Activated gamma-delta T cell treated with Interleukin-2 at 50 U/mL for 16 hours (primary cell): ENCODE measurements around the gene SERPINF2.
"Not testable (repeated sequence)": the region's sequence is repeated elsewhere in the genome, so short reads cannot be mapped to it uniquely, and the experiment has no call there.

ENCODE experiments used
- DNase-seq: peaks from one replicate; pipeline ENCODE4 v3.0.0-alpha.2; 2020

SERPINF2 gene

GRCh38 chr17:1716912-1717695 is 25.6 kb upstream of the SERPINF2 start:
- peak; percentile 76 for DNase-seq

GRCh38 chr17:1718362-1719165 is 24.1 kb upstream of the SERPINF2 start:
- no peak for DNase-seq

GRCh38 chr17:1720856-1721386 is 21.8 kb upstream of the SERPINF2 start:
- peak; percentile 67 for DNase-seq

- not testable (repeated sequence) for DNase-seq
Measured at GRCh38 chr17:1722022-1722421, 20.6 kb upstream of the SERPINF2 start.

GRCh38 chr17:1724351-1724868 is 18.3 kb upstream of the SERPINF2 start, which contains the start of gene WDR81:
Gene WDR81 (plus strand): TSS chr17:1724704. CDS start chr17:1724960, 256 bp downstream.
- peak; percentile 84 for DNase-seq

- DNase-seq = no peak
Measured at GRCh38 chr17:1724869-1725641, 17.6 kb upstream of the SERPINF2 start.

- DNase-seq = no peak
Measured at GRCh38 chr17:1725642-1726511, 16.8 kb upstream of the SERPINF2 start.

- DNase-seq = no peak
Measured at GRCh38 chr17:1726626-1727257, 15.9 kb upstream of the SERPINF2 start.

- DNase-seq = no peak
Measured at GRCh38 chr17:1727258-1727789, 15.3 kb upstream of the SERPINF2 start.

- DNase-seq = no peak
Measured at GRCh38 chr17:1727876-1728630, 14.6 kb upstream of the SERPINF2 start.

GRCh38 chr17:1729966-1730325 is 12.7 kb upstream of the SERPINF2 start:
- DNase-seq = no peak

GRCh38 chr17:1730326-1731193 is 12.1 kb upstream of the SERPINF2 start:
- no peak for DNase-seq

- DNase-seq = no peak
Measured at GRCh38 chr17:1731194-1731506, 11.5 kb upstream of the SERPINF2 start.

- DNase-seq = no peak
Measured at GRCh38 chr17:1732241-1732832, 10.3 kb upstream of the SERPINF2 start.

- no peak for DNase-seq
Measured at GRCh38 chr17:1732833-1733321, 9.8 kb upstream of the SERPINF2 start.

GRCh38 chr17:1733759-1734158 is 8.9 kb upstream of the SERPINF2 start:
- no peak for DNase-seq

GRCh38 chr17:1735418-1735817 is 7.3 kb upstream of the SERPINF2 start:
- no peak for DNase-seq

GRCh38 chr17:1735834-1736347 is 6.8 kb upstream of the SERPINF2 start:
- no peak for DNase-seq
